RWPE2 (cell line): ENCODE data around the gene XBP1.

ENCODE experiments used
- ATAC-seq: fragments of 200-7000 bp; cut with Tn5 transposase; 3 replicates; pipeline ENCODE4 v1.9.1; 2021; ENCODE audit warnings: low read depth
- DNase-seq: peaks from one replicate; pipeline ENCODE4 v3.0.0-alpha.2; 2020; ENCODE audit warnings: low spot score
- H3K27ac ChIP-seq: fragments of 450-650 bp; 2 replicates; pipeline ENCODE4 v1.5.1; 2017; ENCODE audit warnings: mild to moderate bottlenecking; ENCODE audit not compliant: poor library complexity, severe bottlenecking
- H3K27me3 ChIP-seq: fragments of 250-450 bp; sonication (Bioruptor Pico); 2 replicates; pipeline ENCODE4 v1.5.1; 2021; ENCODE audit warnings: mild to moderate bottlenecking, moderate library complexity; ENCODE audit not compliant: insufficient read depth, poor library complexity, severe bottlenecking
- H3K36me3 ChIP-seq: fragments of 250-450 bp; sonication (Bioruptor Pico); 2 replicates; pipeline ENCODE4 v1.5.1; 2020; ENCODE audit warnings: low read depth, mild to moderate bottlenecking, moderate library complexity
- H3K4me1 ChIP-seq: fragments of 250-450 bp; sonication (Bioruptor Pico); 2 replicates; pipeline ENCODE4 v1.5.1; 2021; ENCODE audit warnings: mild to moderate bottlenecking, moderate library complexity; ENCODE audit not compliant: insufficient read depth, poor library complexity, severe bottlenecking
- H3K4me3 ChIP-seq: fragments of 250-450 bp; sonication (Bioruptor Pico); 2 replicates; pipeline ENCODE4 v1.5.1; 2021; ENCODE audit warnings: mild to moderate bottlenecking, moderate library complexity; ENCODE audit not compliant: severe bottlenecking
- H3K9me3 ChIP-seq: fragments of 250-450 bp; sonication (Bioruptor Pico); 2 replicates; pipeline ENCODE4 v1.5.1; 2021; ENCODE audit warnings: mild to moderate bottlenecking, moderate library complexity; ENCODE audit not compliant: severe bottlenecking
- TF ChIP-seq, protein P1 (sequence below): fragments of 450-650 bp; IDR thresholded peaks from one replicate; pipeline ENCODE4 v1.5.1; 2017; ENCODE audit warnings: mild to moderate bottlenecking, moderate library complexity; ENCODE audit not compliant: poor library complexity, severe bottlenecking

Gene XBP1

DNA sequence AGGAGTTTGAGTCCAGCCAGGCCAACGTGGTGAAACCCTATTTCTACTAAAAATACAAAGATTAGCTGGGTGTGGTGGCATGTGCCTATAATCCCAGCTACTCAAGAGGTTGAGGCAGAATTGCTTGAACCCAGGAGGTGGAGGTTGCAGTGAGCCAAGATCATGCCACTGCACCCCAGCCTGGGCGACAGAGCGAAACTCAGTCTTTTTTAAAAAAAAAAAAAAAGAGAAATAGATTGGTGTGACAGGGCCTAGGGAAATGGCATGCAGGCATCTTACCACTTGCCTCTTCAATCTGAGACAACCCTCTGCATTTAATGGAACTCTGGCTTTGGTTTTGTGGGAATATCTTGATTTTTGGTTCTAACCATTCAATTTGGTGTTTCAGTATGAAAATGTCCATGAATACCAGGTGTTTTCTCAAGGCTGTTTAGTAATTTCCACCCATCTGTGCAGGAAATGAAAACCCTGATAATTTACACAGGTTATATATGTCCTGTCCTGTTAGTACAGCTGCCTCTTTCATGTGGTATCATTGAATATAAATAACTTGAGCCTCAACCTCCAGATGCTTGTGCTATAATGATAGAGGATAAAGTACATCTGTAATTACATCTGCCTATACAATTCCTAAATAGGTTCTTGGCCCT, 8.4 kb downstream of the XBP1 start:
- TF ChIP-seq, protein P1, sequence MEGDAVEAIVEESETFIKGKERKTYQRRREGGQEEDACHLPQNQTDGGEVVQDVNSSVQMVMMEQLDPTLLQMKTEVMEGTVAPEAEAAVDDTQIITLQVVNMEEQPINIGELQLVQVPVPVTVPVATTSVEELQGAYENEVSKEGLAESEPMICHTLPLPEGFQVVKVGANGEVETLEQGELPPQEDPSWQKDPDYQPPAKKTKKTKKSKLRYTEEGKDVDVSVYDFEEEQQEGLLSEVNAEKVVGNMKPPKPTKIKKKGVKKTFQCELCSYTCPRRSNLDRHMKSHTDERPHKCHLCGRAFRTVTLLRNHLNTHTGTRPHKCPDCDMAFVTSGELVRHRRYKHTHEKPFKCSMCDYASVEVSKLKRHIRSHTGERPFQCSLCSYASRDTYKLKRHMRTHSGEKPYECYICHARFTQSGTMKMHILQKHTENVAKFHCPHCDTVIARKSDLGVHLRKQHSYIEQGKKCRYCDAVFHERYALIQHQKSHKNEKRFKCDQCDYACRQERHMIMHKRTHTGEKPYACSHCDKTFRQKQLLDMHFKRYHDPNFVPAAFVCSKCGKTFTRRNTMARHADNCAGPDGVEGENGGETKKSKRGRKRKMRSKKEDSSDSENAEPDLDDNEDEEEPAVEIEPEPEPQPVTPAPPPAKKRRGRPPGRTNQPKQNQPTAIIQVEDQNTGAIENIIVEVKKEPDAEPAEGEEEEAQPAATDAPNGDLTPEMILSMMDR, result no peak
- Histone ChIP-seq H3K36me3 (peaks cover 40% of the 10 kb centered on the region), H3K27me3 (no peaks in the 10 kb centered on the region), H3K9me3 (no peaks in the 10 kb centered on the region), H3K4me3 (no peak overlapping the region), H3K4me1 (no peaks in the 10 kb centered on the region), H3K27ac (peak overlapping the region; percentile 30)
- ATAC-seq (peak; percentile 21; the same call in 2 of the 3 replicates), DNase-seq (no peak)

DNA sequence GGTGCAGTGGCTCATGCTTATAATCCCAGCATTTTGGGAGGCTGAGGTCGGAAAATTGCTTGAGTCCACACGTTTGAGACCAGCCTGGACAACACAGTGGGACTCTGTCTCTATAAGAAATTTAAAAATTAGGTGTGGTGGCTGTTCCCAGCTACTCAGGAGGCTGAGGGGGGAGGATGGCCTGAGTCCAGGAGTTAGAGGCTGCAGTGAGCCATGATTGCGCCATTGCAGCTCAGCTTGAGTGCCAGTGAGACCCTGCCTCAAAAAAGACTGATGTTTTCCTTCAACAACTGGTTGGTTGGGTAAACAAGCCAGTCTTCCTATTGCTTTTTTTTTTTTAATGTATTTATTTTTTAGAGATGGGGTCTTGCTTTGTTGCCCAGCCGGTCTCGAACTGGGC, 9.2 kb downstream of the XBP1 start:
- H3K27ac ChIP-seq, result no peak overlapping the region

DNA sequence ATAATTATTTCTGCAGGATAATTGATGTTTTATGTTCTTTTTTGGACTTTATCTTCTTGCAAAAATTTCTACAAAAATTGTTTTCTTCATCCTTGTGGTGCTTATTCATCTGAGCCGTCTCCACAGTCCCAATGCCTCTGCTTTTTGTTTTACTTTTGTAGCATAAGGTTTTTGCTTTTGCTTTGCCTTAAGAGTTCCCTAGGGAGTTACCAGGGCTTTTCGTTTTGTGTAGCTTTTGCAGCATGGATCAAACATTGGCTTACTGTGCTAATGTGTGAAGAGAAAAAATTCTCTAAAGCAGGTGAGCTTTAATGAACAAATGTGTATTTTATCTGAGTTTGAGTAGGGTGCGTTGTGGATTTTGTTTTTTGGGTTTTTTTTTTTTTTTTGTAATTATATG, 11.8 kb downstream of the XBP1 start:
- no peaks in the 10 kb centered on the region for H3K4me1 ChIP-seq
- no peak for ATAC-seq
- H3K9me3 ChIP-seq, result no peaks in the 10 kb centered on the region
- DNase-seq, result no peak
- TF ChIP-seq, protein P1, result no peak
- H3K27ac ChIP-seq, result no peak overlapping the region
- H3K27me3 ChIP-seq, result no peaks in the 10 kb centered on the region
- H3K36me3 ChIP-seq, result peaks cover 34% of the 10 kb centered on the region
- no peak overlapping the region for H3K4me3 ChIP-seq

More for the DNA sequence above, 9.2 kb downstream of the XBP1 start:
- no peak for ATAC-seq
- Histone ChIP-seq H3K4me1 (no peaks in the 10 kb centered on the region), H3K36me3 (peaks cover 40% of the 10 kb centered on the region), H3K27me3 (no peaks in the 10 kb centered on the region), H3K4me3 (no peak overlapping the region), H3K9me3 (no peaks in the 10 kb centered on the region)
- TF ChIP-seq, protein P1, result no peak
- no peak for DNase-seq

DNA sequence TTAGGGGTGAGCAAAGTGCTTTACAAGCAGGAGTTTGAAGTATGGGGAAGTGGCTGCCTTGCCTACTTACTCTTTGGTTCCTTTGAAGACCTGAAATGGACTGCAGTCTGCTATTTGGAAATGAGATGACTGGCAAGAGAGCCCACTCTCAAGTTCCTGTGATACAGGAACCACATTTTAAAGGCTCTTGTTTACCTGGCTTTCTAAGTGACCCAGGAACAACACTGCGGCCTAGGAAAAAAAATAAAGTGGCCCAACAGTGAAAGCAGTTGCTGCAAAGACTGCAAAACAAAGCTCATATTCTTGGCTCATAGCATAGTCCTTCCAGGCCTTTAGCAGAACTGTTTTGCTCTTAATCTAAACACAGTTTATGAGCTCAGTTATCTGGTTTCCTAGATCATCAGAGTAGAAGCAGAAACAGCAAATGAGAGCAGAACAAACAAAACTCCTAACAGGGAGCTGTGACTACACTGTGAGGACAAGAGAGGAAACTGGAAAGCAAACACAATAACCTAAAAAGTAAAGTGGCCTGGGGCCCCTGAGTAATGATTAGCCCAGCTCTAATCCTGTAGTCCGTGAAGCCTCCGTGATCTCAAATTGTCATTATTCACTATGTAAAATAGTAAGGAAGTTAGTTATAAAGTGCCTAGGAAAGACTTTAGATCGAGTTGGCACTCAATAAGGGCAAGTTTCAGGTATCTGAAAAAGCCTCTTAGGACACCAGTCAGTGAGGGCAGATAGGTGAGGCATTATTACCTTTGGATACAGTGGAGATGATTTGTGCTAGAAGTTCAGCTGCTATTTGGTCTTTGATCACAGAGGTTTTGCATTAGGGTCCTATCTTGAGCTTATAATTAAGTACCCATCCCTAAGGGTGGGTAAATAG, 16.3 kb downstream of the XBP1 start:
- Histone ChIP-seq H3K4me1 (no peaks in the 10 kb centered on the region), H3K4me3 (no peak overlapping the region), H3K36me3 (peaks cover 65% of the 10 kb centered on the region), H3K9me3 (no peaks in the 10 kb centered on the region), H3K27ac (no peak overlapping the region), H3K27me3 (no peaks in the 10 kb centered on the region)
- ATAC-seq (no peak), DNase-seq (no peak)
- TF ChIP-seq, protein P1, result no peak

DNA sequence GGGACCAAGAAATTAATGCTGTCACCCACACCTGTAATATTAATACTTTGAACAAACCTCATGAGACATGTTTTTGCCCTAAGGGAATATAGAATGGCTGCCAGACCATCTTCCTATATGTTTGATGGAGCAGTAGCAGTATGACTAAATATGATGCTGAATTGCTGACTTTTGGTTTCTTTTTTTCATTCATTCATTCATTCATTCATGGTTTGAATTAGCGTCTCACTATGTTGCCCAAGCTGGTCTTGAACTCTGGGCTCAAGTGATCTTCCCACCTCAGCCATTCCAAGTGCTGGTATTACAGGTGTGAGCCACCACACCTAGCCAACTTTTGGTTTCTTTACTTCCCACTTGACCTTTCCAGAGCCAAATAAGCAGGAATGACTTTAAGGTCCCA, 20.1 kb downstream of the XBP1 start:
- no peaks in the 10 kb centered on the region for H3K9me3 ChIP-seq
- no peak for DNase-seq
- no peaks in the 10 kb centered on the region for H3K27me3 ChIP-seq
- no peaks in the 10 kb centered on the region for H3K4me1 ChIP-seq
- no peak overlapping the region for H3K4me3 ChIP-seq
- H3K27ac ChIP-seq, result no peak overlapping the region
- TF ChIP-seq, protein P1, result no peak
- H3K36me3 ChIP-seq, result peaks cover 71% of the 10 kb centered on the region
- no peak for ATAC-seq
